Large intestine (tissue), 3 donors: ENCODE results near the gene GCNT3. TPM values are rescaled to one million over a fixed set of nuclear protein-coding genes. Genes with fewer than 3 reads are reported as not detected.

Source experiments
- DNase-seq, 2 donors: peaks; one replicate each; pipeline versions ENCODE4 v3.0.0 to v3.0.0-alpha.2; 2013
- H3K27ac ChIP-seq: one replicate; pipeline ENCODE4 v1.5.1; 2013; ENCODE audit warnings: low read length
- H3K27me3 ChIP-seq: 2 replicates; pipeline ENCODE4 v1.6.1; 2013; ENCODE audit warnings: low read length; ENCODE audit not compliant: control insufficient read depth, insufficient read depth
- H3K36me3 ChIP-seq: 2 replicates; pipeline ENCODE4 v1.6.1; 2013; ENCODE audit warnings: low read length; ENCODE audit not compliant: control insufficient read depth, insufficient read depth
- H3K4me1 ChIP-seq: one replicate; pipeline ENCODE4 v1.6.1; 2013; ENCODE audit warnings: low read length; ENCODE audit not compliant: control insufficient read depth, insufficient read depth
- H3K4me3 ChIP-seq: one replicate; pipeline ENCODE4 v1.5.1; 2013; ENCODE audit warnings: low read length
- H3K9me3 ChIP-seq: one replicate; pipeline ENCODE4 v1.6.1; 2013; ENCODE audit warnings: mild to moderate bottlenecking, low read depth, low read length, moderate library complexity; ENCODE audit not compliant: control insufficient read depth
- WGBS: methylation state at CpG from one replicate; pipeline ENCODE4 v1.1.5; 2013; ENCODE audit warnings: low lambda C conversion rate; ENCODE audit not compliant: insufficient coverage; 5-methylcytosine and 5-hydroxymethylcytosine counted together
- polyA plus RNA-seq: library from polyadenylated mRNA; unstranded; fragments of 120-200 nt; gene quantifications from one replicate; pipeline ENCODE4 v1.2.1, GENCODE V29; 2013

GCNT3 gene
- polyA plus RNA-seq, 1 donor, result 16.3 TPM

GRCh38 chr15:59646277-59646676 lies 34.7 kb downstream of the GCNT3 start:
- peaks cover 30% of the 10 kb centered on the region for H3K36me3 ChIP-seq
- WGBS, result 100% methylated on average over 1 of the region's 1 CpG
- no peaks in the 10 kb centered on the region for H3K27me3 ChIP-seq
- H3K4me3 ChIP-seq, result no peak overlapping the region
- peaks cover 2% of the 10 kb centered on the region for H3K4me1 ChIP-seq
- H3K9me3 ChIP-seq, result no peaks in the 10 kb centered on the region
- no peak overlapping the region for H3K27ac ChIP-seq
- DNase-seq, result no peak

GRCh38 chr15:59647085-59647484 lies 35.5 kb downstream of the GCNT3 start:
- DNase-seq, result no peak
- H3K36me3 ChIP-seq, result peaks cover 34% of the 10 kb centered on the region
- no CpG with 5 or more reads among the region's 1 CpG for WGBS
- no peak overlapping the region for H3K27ac ChIP-seq
- no peak overlapping the region for H3K4me3 ChIP-seq
- no peaks in the 10 kb centered on the region for H3K9me3 ChIP-seq
- H3K27me3 ChIP-seq, result no peaks in the 10 kb centered on the region
- no peaks in the 10 kb centered on the region for H3K4me1 ChIP-seq

DNA sequence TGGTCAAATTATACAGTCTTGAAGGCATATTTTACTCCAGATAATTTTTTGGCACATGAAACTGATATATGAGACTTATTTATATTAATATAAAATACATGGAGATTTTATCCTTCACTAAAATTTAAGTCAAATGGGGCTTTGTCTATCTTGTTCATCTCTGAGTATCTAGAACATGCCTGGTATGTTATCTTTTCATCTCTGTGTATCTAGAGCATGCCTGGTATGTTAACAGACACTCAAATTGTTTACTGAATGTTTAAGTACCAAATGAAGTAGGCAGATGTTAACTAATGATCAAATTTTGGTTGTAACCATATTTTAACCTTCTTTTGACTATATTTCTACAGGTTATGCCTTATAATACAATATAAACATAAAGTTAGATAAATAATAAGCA lies 38.0 kb downstream of the GCNT3 start:
- Histone ChIP-seq H3K4me1 (no peaks in the 10 kb centered on the region), H3K36me3 (peaks cover 38% of the 10 kb centered on the region), H3K9me3 (no peaks in the 10 kb centered on the region), H3K27me3 (no peaks in the 10 kb centered on the region), H3K27ac (no peak overlapping the region), H3K4me3 (no peak overlapping the region)
- no peak for DNase-seq

DNA sequence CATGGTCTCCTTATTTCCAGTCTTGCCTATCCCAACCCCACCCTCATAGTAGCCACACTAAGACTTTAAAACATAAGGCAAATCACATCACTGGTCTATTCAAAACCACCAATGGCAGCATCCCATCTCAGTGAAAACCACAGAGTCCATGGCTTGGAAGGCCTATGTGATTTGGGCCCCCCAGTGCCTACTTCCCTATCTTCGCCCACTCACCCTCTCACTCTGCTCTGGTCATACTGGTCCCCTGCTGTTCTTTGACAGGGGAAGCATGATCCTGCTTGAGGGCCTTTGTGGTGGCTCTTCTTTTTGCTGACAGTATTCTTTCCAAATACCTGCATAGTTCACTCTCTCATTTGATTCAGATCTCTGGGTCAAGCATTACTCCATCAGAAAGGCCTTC lies 42.5 kb downstream of the GCNT3 start:
- Histone ChIP-seq H3K4me1 (no peaks in the 10 kb centered on the region), H3K4me3 (no peak overlapping the region), H3K27me3 (no peaks in the 10 kb centered on the region), H3K27ac (no peak overlapping the region), H3K9me3 (no peaks in the 10 kb centered on the region), H3K36me3 (peaks cover 18% of the 10 kb centered on the region)
- no peak for DNase-seq
- no CpG with 5 or more reads among the region's 1 CpG for WGBS

DNA sequence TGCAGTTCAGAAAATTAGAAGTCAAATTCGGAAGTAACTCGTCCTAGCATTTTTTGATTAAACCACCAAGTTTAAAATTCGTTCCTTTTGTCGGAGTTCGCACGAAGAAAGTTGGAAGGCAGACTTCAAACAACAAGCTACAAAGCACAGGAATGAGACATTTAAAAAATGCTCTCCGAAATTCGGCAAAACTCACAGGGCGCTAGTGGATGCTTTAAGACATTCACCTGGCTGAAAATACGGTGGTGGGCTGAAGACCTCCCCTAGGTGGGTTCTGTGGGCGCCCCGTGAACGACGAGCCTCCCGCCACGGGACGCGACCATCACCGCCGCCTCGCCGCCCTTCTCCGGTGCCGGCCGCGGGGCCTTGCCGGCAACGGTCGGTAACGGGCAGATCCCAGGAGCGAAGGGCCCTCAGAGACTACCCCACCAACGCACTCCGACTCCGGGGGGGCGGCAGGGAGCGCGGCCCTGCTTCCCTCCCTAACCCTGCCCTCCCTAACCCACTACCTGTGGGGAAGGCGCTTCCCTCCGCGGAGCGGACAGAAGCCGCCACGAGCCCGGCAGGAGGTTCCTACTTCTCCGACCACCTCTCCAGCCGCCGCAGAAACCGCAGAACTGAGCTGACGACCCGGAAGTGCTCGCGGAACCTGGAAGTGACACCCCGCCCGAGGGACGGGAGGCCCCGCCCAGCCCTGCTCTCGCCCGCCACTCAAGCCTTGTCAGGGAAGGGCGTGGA lies 45.5 kb downstream of the GCNT3 start, which contains the start of gene GTF2A2:
Gene GTF2A2, minus strand, starts transcription at position 619 of the 738 bp plus-strand sequence. CDS start 5,238 bp downstream, outside the sequence.
- no peaks in the 10 kb centered on the region for H3K27me3 ChIP-seq
- H3K4me3 ChIP-seq, result peak within 1 kb of the TSS; percentile 95
- DNase-seq, result peak; percentile 93 to 95
- no peaks in the 10 kb centered on the region for H3K9me3 ChIP-seq
- no peaks in the 10 kb centered on the region for H3K4me1 ChIP-seq
- H3K27ac ChIP-seq, result peak within 1 kb of the TSS; percentile 81
- H3K36me3 ChIP-seq, result peaks cover 19% of the 10 kb centered on the region
- 0% methylated on average over 3 of the region's 59 CpGs for WGBS

DNA sequence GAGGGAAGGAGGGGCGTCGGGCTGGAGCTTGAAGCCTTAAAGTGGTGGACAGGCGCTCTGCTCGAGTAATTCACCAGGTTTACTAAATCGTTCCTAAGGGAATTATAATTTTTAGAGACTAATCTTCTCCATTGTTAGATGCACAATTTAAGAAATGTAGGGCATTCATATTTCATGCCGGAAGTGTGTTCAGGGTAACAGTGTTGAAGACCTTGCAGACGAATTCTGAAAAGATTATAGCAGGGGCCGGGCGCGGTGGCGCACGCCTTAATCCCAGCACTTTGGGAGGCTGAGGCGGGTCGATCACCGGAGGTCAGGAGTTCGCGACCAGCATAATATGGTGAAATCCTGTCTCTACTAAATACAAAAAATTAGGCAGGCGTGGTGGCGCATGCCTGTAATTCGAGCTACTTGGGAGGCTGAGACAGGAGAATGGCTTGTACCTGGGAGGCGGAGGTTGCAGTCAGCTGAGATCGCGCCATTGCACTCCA lies 46.1 kb downstream of the GCNT3 start:
- DNase-seq, result no peak
- Histone ChIP-seq H3K27me3 (no peaks in the 10 kb centered on the region), H3K9me3 (no peaks in the 10 kb centered on the region), H3K36me3 (peaks cover 20% of the 10 kb centered on the region), H3K4me3 (peak overlapping the region; percentile 95), H3K27ac (peak overlapping the region; percentile 81), H3K4me1 (no peaks in the 10 kb centered on the region)
- WGBS, result no CpG with 5 or more reads among the region's 23 CpGs

DNA sequence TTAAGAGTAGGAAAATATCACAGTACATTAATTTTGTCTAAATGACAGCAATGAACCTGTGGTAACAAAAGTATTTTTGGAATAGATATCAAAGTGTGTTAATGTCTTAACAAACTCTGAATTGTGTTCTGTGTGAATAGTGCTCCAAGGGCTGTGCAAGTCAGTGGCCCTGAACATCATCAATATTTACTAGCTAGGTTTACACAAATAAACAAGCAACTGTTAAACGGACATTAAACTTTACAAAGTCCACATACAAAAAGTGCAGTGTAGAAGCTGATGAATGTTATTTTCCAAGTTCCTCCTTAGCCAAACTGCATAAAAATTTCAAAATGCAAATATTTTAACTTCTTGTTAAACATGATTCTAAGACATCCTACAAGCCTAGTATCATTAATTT lies 47.8 kb downstream of the GCNT3 start:
- Histone ChIP-seq H3K36me3 (peaks cover 21% of the 10 kb centered on the region), H3K27me3 (no peaks in the 10 kb centered on the region), H3K4me1 (no peaks in the 10 kb centered on the region), H3K27ac (no peak overlapping the region), H3K9me3 (no peaks in the 10 kb centered on the region), H3K4me3 (no peak overlapping the region)
- WGBS, result no CpG with 5 or more reads among the region's 1 CpG
- no peak for DNase-seq

DNA sequence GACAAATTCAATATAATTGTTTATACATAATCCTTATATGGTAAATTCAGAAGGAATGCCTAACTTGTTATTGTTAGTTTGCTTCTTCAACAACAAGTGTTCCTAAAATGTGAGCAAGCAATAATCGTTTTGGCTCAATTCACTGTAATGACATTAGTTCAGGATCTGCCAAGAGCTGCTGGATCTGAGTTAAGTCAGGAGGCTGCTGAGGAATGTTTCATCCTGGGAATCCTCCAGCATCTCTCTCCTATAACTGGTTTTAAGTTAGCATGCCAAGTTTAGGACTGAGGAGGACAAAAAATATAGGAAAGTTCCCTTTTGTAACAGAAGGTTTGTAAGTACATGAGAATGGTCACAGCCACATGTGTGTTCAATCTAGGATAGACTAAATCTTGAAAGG lies 50.7 kb downstream of the GCNT3 start:
- DNase-seq, result no peak
- no peak overlapping the region for H3K27ac ChIP-seq

DNA sequence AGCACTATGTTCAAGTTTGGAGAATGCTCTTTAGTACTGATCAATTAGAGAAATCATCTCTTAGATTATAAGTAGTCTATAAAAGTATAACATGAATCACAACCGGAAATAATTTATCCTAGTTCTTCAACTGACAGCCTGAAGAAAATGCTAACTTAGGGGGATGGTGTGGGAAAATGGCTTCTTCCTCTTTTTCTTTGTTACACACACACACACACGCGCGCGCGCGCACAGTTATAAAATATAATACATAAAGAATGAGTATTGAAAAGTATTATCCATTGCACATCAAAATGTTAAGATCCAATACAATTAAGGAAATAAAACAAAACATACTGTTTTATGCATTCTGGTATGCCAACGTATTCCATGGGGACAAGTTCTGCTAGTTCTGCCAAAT lies 57.0 kb downstream of the GCNT3 start:
- WGBS, result 100% methylated on average over 2 of the region's 8 CpGs
- H3K4me1 ChIP-seq, result no peaks in the 10 kb centered on the region

More for the DNA sequence above, 50.7 kb downstream of the GCNT3 start:
- Histone ChIP-seq H3K9me3 (no peaks in the 10 kb centered on the region), H3K36me3 (peaks cover 36% of the 10 kb centered on the region), H3K4me3 (no peak overlapping the region), H3K27me3 (no peaks in the 10 kb centered on the region), H3K4me1 (no peaks in the 10 kb centered on the region)
- no CpG with 5 or more reads among the region's 1 CpG for WGBS

More for the DNA sequence above, 57.0 kb downstream of the GCNT3 start:
- H3K27ac ChIP-seq, result no peak overlapping the region
- no peaks in the 10 kb centered on the region for H3K27me3 ChIP-seq
- DNase-seq, result no peak
- H3K9me3 ChIP-seq, result no peaks in the 10 kb centered on the region
- H3K4me3 ChIP-seq, result no peak overlapping the region
- H3K36me3 ChIP-seq, result peaks cover 52% of the 10 kb centered on the region
